Measurements from ENCODE around the gene PCDHAC1.

DNA sequence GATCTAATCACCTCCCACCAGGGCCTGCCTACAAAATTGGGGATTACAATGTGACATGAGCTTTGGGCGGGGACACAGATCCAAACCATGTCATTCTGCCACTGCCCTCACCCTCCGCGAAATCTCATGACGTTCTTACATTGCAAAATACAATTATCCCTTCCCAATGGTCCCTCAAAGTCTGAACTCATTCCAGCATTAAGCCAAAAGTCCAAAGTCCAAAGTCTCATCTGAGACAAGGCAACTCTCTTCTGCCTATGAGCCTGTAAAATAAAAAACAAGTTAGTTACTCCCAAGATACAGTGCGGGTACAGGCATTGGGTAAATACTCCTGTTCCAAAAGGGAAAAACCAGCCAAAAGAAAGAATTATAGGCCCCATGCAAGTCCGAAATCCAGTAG is 25.5 kb downstream of the PCDHAC1 start:
- TF ChIP-seq CTCF (IDR thresholded peaks at IDR 0.05) (no peak), POLR2A (IDR thresholded peaks at IDR 0.05) (no peak)
